Measurements from ENCODE around the gene SLC7A4.

SLC7A4 gene

GRCh38 chr22:20997536-20998257 lies 34.7 kb downstream of the SLC7A4 start:
- Mint-ChIP-seq H3K9me3 (no peaks in the 10 kb centered on the region), H3K27me3 (ENCODE audit: low read depth) (no peaks in the 10 kb centered on the region), H3K36me3 (ENCODE audit: low read depth) (peaks cover 16% of the 10 kb centered on the region), H3K4me3 (no peak overlapping the region), H3K27ac (peak overlapping the region; percentile 45), H3K4me1 (ENCODE audit: low read depth) (no peaks in the 10 kb centered on the region)
- no peak for DNase-seq (ENCODE audit: low spot score)

DNA sequence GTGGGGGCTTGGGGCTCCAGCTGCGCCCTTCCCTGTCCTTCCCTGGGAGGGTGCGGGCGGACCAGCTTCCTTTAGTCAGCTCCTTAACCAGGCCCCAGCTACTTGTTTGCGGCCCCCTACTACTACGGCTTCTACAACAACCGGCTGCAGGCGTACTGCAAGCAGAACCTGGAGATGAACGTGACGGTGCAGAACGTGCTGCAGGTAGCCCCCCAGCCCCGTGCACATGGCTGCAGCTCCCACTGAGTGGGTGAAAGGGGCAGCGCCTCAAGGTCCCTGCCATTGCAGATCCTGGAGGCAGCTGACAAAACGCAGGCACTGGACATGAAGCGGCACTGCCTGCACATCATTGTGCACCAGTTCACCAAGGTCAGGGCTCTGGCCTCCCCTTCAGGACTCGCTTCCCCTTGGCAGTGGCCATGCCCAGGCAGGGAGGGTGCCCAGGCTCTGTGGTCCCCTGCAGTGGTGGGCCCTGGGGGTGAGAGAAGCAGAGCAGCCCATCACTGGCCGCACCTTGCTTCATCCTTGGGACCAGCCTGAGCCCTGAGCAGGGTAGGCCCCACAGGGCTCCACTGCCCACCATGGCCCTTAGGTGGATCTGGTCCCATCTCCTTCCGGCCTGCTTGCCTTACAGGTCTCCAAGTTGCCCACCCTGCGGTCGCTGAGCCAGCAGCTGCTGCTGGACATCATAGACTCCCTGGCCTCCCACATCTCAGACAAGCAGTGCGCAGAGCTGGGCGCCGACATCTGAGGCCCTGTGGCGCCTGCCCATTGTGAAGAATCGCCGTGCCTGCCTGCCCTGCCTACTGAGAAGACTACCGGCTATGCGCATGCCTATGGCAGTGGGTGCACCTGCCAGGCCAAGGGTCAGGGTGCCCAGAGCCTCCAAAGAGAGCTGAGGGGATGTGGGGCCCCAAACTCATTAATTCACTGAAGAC lies 35.5 kb downstream of the SLC7A4 start:
- no peaks in the 10 kb centered on the region for H3K9me3 Mint-ChIP-seq
- no peaks in the 10 kb centered on the region for H3K4me1 Mint-ChIP-seq (ENCODE audit: low read depth)

GRCh38 chr22:20996031-20996410 lies 36.3 kb downstream of the SLC7A4 start:
- Mint-ChIP-seq H3K4me1 (ENCODE audit: low read depth) (no peaks in the 10 kb centered on the region), H3K9me3 (no peaks in the 10 kb centered on the region), H3K36me3 (ENCODE audit: low read depth) (peaks cover 14% of the 10 kb centered on the region), H3K27me3 (ENCODE audit: low read depth) (no peaks in the 10 kb centered on the region), H3K27ac (no peak overlapping the region), H3K4me3 (no peak overlapping the region)
- DNase-seq (ENCODE audit: low spot score) = no peak

More for the DNA sequence above, 35.5 kb downstream of the SLC7A4 start:
- no peak for DNase-seq (ENCODE audit: low spot score)
- H3K27ac Mint-ChIP-seq = no peak overlapping the region
- H3K4me3 Mint-ChIP-seq = no peak overlapping the region
- H3K36me3 Mint-ChIP-seq (ENCODE audit: low read depth) = peaks cover 16% of the 10 kb centered on the region
- H3K27me3 Mint-ChIP-seq (ENCODE audit: low read depth) = no peaks in the 10 kb centered on the region

DNA sequence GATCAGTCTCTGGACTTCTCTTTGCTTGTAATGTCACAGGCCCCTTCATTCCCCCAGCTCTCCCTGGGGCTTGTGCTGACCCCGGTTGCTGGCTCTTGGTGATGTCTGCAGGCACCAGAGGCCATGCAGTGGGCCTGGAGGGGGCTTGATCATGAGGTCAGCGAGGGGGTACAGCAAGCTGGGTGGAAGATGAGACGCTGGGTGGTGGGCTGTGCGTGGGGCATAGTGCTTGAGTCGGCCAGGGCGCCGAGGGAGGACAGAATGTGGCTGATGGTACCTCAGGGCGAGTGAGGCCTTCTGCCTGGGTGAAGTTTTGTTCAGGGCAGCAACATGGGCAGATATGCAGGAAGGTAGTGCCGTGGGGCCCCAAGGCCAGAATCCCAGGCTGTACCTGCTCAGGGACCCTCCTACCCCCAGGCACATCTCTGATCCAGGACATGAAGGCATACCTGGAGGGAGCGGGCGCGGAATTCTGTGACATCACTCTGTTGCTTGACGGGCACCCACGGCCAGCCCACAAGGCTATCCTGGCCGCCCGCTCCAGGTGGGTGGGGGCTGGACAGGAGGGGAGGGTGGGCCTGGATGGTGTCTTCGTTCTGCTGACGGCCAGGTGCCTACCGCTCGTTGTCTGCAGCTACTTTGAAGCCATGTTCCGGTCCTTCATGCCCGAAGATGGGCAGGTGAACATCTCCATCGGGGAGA lies 36.9 kb downstream of the SLC7A4 start:
- no peaks in the 10 kb centered on the region for H3K27me3 Mint-ChIP-seq (ENCODE audit: low read depth)
- H3K4me3 Mint-ChIP-seq = no peak overlapping the region
- peaks cover 14% of the 10 kb centered on the region for H3K36me3 Mint-ChIP-seq (ENCODE audit: low read depth)
- H3K4me1 Mint-ChIP-seq (ENCODE audit: low read depth) = no peaks in the 10 kb centered on the region
- no peaks in the 10 kb centered on the region for H3K9me3 Mint-ChIP-seq
- DNase-seq (ENCODE audit: low spot score) = no peak
- H3K27ac Mint-ChIP-seq = no peak overlapping the region

DNA sequence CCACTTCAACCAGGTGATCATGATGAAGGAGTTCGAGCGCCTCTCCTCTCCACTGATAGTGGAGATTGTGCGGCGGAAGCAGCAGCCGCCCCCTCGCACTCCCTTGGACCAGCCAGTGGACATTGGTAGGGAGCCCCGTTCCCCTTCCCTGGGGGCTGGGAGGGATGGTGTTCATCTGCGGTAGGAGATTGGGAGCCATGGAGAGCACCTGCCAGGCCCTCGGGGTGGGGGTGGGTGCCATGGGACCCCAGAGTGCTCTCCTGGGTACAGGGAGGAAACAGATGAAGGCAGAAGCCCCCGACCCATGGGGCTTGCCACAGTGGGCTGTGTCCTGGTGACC lies 37.5 kb downstream of the SLC7A4 start:
- Mint-ChIP-seq H3K27ac (no peak overlapping the region), H3K36me3 (ENCODE audit: low read depth) (peaks cover 16% of the 10 kb centered on the region)

DNA sequence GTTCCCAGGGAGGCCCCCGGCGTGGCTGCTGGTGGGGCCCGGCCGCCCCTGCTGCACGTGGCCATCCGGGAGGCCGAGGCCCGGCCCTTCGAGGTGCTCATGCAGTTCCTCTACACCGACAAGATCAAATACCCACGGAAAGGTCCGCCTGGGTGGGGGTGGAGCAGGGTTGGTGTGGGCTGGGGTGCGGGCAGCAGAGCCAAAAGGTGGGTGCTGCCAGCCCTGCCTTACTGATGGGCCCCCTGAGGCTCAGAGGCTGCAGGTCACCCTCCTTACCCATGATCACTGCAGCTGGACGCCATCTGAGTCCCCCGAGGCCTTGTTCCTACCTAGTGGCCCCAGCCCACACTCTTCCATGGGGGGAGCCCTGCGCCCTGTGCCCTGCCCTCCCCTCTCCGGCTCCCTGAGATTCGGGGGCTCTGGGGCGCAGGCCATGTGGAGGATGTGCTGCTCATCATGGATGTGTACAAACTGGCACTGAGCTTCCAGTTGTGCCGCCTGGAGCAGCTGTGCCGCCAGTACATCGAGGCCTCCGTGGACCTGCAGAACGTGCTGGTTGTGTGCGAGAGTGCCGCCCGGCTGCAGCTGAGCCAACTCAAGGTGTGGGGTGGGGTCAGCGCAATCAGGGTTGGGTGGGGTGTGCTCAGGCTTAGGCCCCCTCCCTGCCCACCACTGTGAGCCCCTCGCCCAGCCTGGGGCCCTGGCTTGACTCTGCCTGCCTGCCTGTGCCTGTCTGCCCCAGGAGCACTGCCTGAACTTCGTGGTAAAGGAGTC lies 38.0 kb downstream of the SLC7A4 start:
- Mint-ChIP-seq H3K36me3 (ENCODE audit: low read depth) (peaks cover 14% of the 10 kb centered on the region), H3K4me3 (no peak overlapping the region), H3K9me3 (no peaks in the 10 kb centered on the region), H3K27me3 (ENCODE audit: low read depth) (no peaks in the 10 kb centered on the region), H3K4me1 (ENCODE audit: low read depth) (peaks cover 2% of the 10 kb centered on the region), H3K27ac (no peak overlapping the region)
- DNase-seq (ENCODE audit: low spot score) = no peak

More for the DNA sequence above, 37.5 kb downstream of the SLC7A4 start:
- DNase-seq (ENCODE audit: low spot score) = no peak
- no peak overlapping the region for H3K4me3 Mint-ChIP-seq
- no peaks in the 10 kb centered on the region for H3K4me1 Mint-ChIP-seq (ENCODE audit: low read depth)
- H3K9me3 Mint-ChIP-seq = no peaks in the 10 kb centered on the region
- no peaks in the 10 kb centered on the region for H3K27me3 Mint-ChIP-seq (ENCODE audit: low read depth)

- H3K36me3 Mint-ChIP-seq (ENCODE audit: low read depth) = peaks cover 13% of the 10 kb centered on the region
- no peak for DNase-seq (ENCODE audit: low spot score)
- H3K9me3 Mint-ChIP-seq = no peaks in the 10 kb centered on the region
- no peaks in the 10 kb centered on the region for H3K27me3 Mint-ChIP-seq (ENCODE audit: low read depth)
- peaks cover 2% of the 10 kb centered on the region for H3K4me1 Mint-ChIP-seq (ENCODE audit: low read depth)
- H3K4me3 Mint-ChIP-seq = no peak overlapping the region
- H3K27ac Mint-ChIP-seq = no peak overlapping the region
These were observed 38.8 kb downstream of the SLC7A4 start for GRCh38 chr22:20993304-20994127.

DNA sequence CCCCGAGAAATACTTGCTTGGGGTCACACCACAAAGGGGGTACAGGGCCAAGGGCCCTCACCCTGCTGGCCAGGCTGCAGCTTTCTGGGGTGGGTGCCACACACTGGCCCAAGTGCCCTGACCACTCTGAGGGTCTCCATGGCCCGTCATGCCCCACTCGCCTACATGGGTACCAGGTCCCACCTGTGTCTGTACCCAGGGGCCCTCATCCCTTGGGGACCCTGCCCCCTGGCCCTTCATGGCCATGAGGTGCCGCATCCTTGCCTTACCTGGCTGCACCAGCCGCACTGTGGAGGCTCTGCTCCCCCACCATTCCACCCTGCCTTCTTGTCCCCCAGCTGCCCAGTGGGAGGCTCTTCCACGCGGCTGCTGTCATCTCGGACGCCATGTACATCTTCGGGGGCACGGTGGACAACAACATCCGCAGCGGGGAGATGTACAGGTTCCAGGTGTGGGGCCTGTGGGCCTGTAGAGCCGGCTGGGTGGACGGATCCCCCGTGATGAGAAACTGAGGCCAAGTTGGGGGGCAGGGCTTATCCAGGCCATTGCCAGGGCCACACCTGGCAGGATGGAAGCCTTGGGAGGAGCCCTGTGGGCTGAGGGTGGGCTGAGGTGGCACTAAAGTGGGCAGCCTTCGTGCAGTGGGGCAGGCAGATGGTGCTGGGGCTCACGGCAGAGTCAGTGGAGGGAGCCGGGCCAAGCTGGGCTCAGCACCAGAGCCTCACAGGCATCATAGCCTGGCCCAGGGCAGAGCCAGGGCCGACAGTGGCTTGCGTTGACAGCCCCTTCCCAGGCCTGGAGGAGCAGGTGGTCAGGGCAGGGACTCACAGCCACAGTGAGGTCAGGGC lies 39.7 kb downstream of the SLC7A4 start:
- H3K9me3 Mint-ChIP-seq = no peaks in the 10 kb centered on the region
- peaks cover 2% of the 10 kb centered on the region for H3K4me1 Mint-ChIP-seq (ENCODE audit: low read depth)
- H3K36me3 Mint-ChIP-seq (ENCODE audit: low read depth) = peaks cover 10% of the 10 kb centered on the region
- no peak overlapping the region for H3K27ac Mint-ChIP-seq
- DNase-seq (ENCODE audit: low spot score) = no peak
- no peak overlapping the region for H3K4me3 Mint-ChIP-seq
- H3K27me3 Mint-ChIP-seq (ENCODE audit: low read depth) = no peaks in the 10 kb centered on the region

DNA sequence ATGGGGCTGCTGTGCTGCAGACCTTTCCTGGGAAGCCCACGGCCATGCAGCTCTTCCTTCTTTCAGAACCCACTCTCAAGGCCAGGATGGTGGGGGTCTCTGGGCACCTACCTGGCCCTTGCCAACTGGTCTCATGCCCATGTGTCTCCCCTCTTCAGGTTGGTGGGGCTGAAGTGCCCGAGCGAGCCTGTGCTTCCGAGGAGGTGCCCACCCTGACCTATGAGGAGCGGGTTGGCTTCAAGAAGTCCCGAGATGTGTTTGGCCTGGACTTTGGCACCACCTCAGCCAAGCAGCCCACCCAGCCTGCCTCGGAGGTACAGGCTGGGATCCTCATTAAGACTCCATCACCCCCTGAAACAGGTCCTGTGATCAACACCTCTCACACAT lies 40.3 kb downstream of the SLC7A4 start:
- no peak overlapping the region for H3K27ac Mint-ChIP-seq
- no peak for DNase-seq (ENCODE audit: low spot score)
- H3K27me3 Mint-ChIP-seq (ENCODE audit: low read depth) = no peaks in the 10 kb centered on the region
- no peak overlapping the region for H3K4me3 Mint-ChIP-seq
- no peaks in the 10 kb centered on the region for H3K9me3 Mint-ChIP-seq
- peaks cover 12% of the 10 kb centered on the region for H3K36me3 Mint-ChIP-seq (ENCODE audit: low read depth)
- peaks cover 2% of the 10 kb centered on the region for H3K4me1 Mint-ChIP-seq (ENCODE audit: low read depth)

DNA sequence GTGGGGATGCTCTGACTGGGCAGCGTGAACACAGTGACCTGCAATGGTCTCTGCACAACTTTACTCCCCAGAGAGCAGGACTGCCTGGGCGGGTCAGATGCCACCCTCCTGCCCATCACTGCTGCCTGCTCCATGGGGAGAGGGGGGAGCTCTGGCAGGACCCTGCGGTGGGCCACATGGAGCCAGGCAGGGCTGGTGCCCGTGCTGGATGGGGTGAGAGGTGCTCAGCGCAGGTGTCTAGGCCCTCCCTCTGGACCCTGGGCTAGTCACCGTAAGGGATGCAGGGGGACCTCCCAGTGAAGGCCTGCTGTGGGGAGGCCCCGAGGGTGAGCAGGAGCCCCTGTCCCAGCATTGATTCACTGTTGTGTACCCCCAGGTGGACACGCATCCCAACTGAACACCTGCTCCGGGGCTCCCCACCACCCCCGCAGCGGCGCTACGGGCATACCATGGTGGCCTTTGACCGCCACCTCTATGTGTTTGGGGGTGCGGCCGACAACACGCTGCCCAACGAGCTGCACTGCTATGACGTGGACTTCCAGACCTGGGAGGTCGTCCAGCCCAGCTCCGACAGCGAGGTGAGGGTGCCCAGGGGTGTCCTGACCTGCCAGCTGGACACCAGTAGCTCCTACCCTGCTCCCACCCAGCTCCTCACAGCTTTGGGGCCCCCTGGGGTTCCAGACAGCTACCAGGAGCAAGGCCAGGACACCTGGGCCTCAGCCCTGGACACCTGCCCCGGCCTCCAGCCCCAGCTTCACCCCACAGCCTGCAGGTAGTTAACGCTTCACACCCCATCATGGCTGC lies 40.9 kb downstream of the SLC7A4 start:
- no peak overlapping the region for H3K27ac Mint-ChIP-seq
- no peaks in the 10 kb centered on the region for H3K27me3 Mint-ChIP-seq (ENCODE audit: low read depth)
- no peak for DNase-seq (ENCODE audit: low spot score)
- H3K36me3 Mint-ChIP-seq (ENCODE audit: low read depth) = peaks cover 15% of the 10 kb centered on the region
- peaks cover 2% of the 10 kb centered on the region for H3K4me1 Mint-ChIP-seq (ENCODE audit: low read depth)
- no peak overlapping the region for H3K4me3 Mint-ChIP-seq
- H3K9me3 Mint-ChIP-seq = no peaks in the 10 kb centered on the region

DNA sequence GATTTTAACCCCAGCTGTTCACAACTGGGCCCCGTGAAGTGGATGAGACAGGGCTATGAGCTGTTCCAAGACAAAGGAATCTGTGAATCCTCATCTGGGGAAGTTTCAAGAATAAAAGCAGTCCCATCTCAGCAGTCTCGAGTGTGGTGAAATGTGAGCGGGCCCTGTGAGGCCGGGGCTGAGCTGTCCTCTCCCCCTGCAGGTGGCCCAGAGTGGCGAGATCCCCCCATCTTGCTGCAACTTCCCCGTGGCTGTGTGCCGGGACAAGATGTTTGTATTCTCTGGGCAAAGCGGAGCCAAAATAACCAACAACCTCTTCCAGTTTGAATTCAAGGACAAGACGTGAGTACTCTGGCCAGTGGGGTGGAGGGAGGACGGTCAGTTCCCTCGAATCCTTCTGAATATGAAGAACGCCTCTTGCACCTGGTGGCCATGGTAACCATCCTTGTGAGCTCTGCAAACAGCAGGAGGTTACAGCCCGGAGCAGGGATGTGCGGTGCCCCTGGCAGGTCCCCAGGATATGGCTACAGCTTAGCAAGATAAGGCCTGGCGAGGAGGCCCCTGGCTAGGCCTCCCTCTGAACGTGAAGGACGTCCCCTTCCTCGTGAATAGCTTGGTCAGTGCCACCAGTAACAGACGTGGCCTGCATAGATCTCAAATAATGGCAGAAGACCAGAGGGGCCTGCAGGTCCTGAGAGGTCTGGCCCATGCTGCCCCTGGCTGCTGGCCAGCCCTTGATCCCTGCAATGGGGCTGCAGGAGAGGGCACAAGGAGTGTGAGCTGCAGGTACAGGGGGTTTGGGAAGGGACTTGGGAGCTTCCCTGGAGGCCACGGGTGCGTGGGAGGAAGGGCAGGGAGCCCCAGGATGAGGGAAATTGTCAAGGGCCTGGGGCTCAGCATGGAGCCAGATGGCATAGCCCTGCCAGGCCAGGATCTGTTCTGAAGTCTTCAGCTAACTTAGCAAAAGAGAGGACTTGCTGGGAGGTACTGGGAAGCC lies 41.9 kb downstream of the SLC7A4 start:
- DNase-seq (ENCODE audit: low spot score) = no peak
- H3K36me3 Mint-ChIP-seq (ENCODE audit: low read depth) = peaks cover 16% of the 10 kb centered on the region
- H3K4me1 Mint-ChIP-seq (ENCODE audit: low read depth) = peaks cover 2% of the 10 kb centered on the region
- H3K27me3 Mint-ChIP-seq (ENCODE audit: low read depth) = no peaks in the 10 kb centered on the region
- no peak overlapping the region for H3K27ac Mint-ChIP-seq
- no peak overlapping the region for H3K4me3 Mint-ChIP-seq
- H3K9me3 Mint-ChIP-seq = no peaks in the 10 kb centered on the region
